SK-N-SH (cell line): ENCODE measurements around the gene SF3A2. TPM values are rescaled to one million over a fixed set of nuclear protein-coding genes. Genes with fewer than 3 reads are reported as not detected.

Experiments used
- CTCF ChIA-PET: fragments of 300-600, 350-600 bp; formaldehyde crosslinking; extraction: SDS; loops from one replicate; lab custom pipeline; 2021; lab: Yijun Ruan, JAX
- POLR2A ChIA-PET: fragments of 350-600 bp; sonication (Branson Sonifier 250); formaldehyde crosslinking; extraction: SDS; loops from one replicate; lab custom pipeline; 2020; ENCODE audit warnings: antibody characterized with exemption, inconsistent platforms; lab: Yijun Ruan, JAX
- DNase-seq: peaks from one replicate; pipeline ENCODE4 v3.0.0; 2012
- H2AFZ ChIP-seq: fragments of 200-600 bp; sonication (generic); 2 replicates; pipeline ENCODE4 v1.8.1; 2016; ENCODE audit warnings: antibody characterized with exemption, mild to moderate bottlenecking, low read depth
- H3F3A ChIP-seq: fragments of 200-600 bp; sonication (generic); replicated peaks from 2 replicates; pipeline ENCODE3; 2016; ENCODE audit warnings: antibody characterized with exemption, mild to moderate bottlenecking; ENCODE audit not compliant: insufficient read depth
- H3K27ac ChIP-seq, 2 experiments: fragments of 200-500 bp in 1 of 2; fragments of 200-600 bp in 1 of 2; sonication (Bioruptor generic) in 1 of 2; sonication (generic), shearing (Covaris generic) in 1 of 2; 2 replicates each; pipeline versions ENCODE4 v1.5.1 to v1.6.1; 2014 to 2016; ENCODE audit warnings: low read depth in 2 of 2, inconsistent platforms in 1 of 2, low read length in 1 of 2, mild to moderate bottlenecking in 1 of 2, mixed read lengths in 1 of 2
- H3K27me3 ChIP-seq: fragments of 200-600 bp; sonication (generic), shearing (Covaris generic); 2 replicates; pipeline ENCODE4 v1.6.1; 2016; ENCODE audit warnings: mixed run types; ENCODE audit not compliant: insufficient read depth
- H3K36me3 ChIP-seq, 2 experiments: fragments of 200-500 bp in 1 of 2; fragments of 200-600 bp in 1 of 2; sonication (Bioruptor generic) in 1 of 2; sonication (generic) in 1 of 2; replicated peaks in 1 of 2; 2 replicates each; pipeline versions ENCODE3 to v1.5.1; 2014 to 2016; ENCODE audit warnings: low read length in 1 of 2, mild to moderate bottlenecking in 1 of 2; ENCODE audit not compliant: insufficient read depth in 2 of 2, control insufficient read depth in 1 of 2
- H3K4me1 ChIP-seq, 2 experiments: fragments of 200-500 bp in 1 of 2; fragments of 200-600 bp in 1 of 2; sonication (Bioruptor generic) in 1 of 2; sonication (generic), shearing (Covaris generic) in 1 of 2; 2 replicates each; pipeline versions ENCODE4 v1.5.1 to v1.6.1; 2014 to 2016; ENCODE audit warnings: low read depth in 1 of 2, low read length in 1 of 2, mixed run types in 1 of 2; ENCODE audit not compliant: insufficient read depth in 2 of 2, control insufficient read depth in 1 of 2
- H3K4me2 ChIP-seq: fragments of 200-600 bp; sonication (generic), shearing (Covaris generic); 2 replicates; pipeline ENCODE4 v1.6.1; 2017; ENCODE audit warnings: mixed run types
- H3K4me3 ChIP-seq, 2 experiments: fragments of 200-500 bp in 1 of 2; fragments of 200-600 bp in 1 of 2; sonication (Bioruptor generic) in 1 of 2; sonication (generic), shearing (Covaris generic) in 1 of 2; 2 replicates each; pipeline versions ENCODE4 v1.5.1 to v1.8.1; 2014 to 2016; ENCODE audit warnings: low read depth in 2 of 2, inconsistent platforms in 1 of 2, low read length in 1 of 2, mild to moderate bottlenecking in 1 of 2, mixed read lengths in 1 of 2, moderate library complexity in 1 of 2
- H3K79me2 ChIP-seq: fragments of 200-600 bp; sonication (generic); 2 replicates; pipeline ENCODE4 v1.8.1; 2017; ENCODE audit warnings: mild to moderate bottlenecking; ENCODE audit not compliant: insufficient read depth
- H3K9ac ChIP-seq: fragments of 200-600 bp; sonication (generic); 2 replicates; pipeline ENCODE4 v1.6.1; 2017; ENCODE audit warnings: mixed run types
- H3K9me2 ChIP-seq: fragments of 200-600 bp; sonication (generic); 2 replicates; pipeline ENCODE4 v1.6.1; 2017; ENCODE audit warnings: mixed run types
- H3K9me3 ChIP-seq: fragments of 200-600 bp; sonication (generic); 2 replicates; pipeline ENCODE4 v1.6.1; 2017; ENCODE audit warnings: mixed run types, mild to moderate bottlenecking, moderate library complexity
- H4K20me1 ChIP-seq: fragments of 200-600 bp; sonication (generic); 2 replicates; pipeline ENCODE4 v1.6.1; 2017; ENCODE audit warnings: mild to moderate bottlenecking, mixed run types; ENCODE audit not compliant: insufficient read depth
- CHD2 ChIP-seq: fragments of 150-350 bp; IDR thresholded peaks from 2 replicates; pipeline ENCODE4 v1.6.1; 2018; ENCODE audit warnings: low read length; ENCODE audit not compliant: partially characterized antibody
- ELF1 ChIP-seq: IDR thresholded peaks from 2 replicates; pipeline ENCODE4 v1.4.0; 2012
- EZH2phosphoT487 ChIP-seq: fragments of 200-600 bp; sonication (generic); IDR thresholded peaks from 2 replicates; pipeline ENCODE4 v1.6.1; 2017; ENCODE audit warnings: low read depth, mixed run types, mild to moderate bottlenecking, antibody characterized with exemption, moderate library complexity, borderline replicate concordance
- GATA2 ChIP-seq: sonication (generic); formaldehyde crosslinking; IDR thresholded peaks from 2 replicates; pipeline ENCODE4 v1.5.0; 2020; ENCODE audit warnings: mild to moderate bottlenecking, missing genetic modification reagents
- MEF2A ChIP-seq: IDR thresholded peaks from 2 replicates; pipeline ENCODE4 v1.4.0; 2012; ENCODE audit warnings: low read depth, borderline replicate concordance
- MXI1 ChIP-seq: IDR thresholded peaks from 2 replicates; pipeline ENCODE4 v1.6.1; 2012; ENCODE audit warnings: mild to moderate bottlenecking, low read depth, low read length, improper control_type of control experiment
- NFIC ChIP-seq: IDR thresholded peaks from 2 replicates; pipeline ENCODE4 v1.4.0; 2012; ENCODE audit warnings: borderline replicate concordance
- NRF1 ChIP-seq: IDR thresholded peaks from 2 replicates; pipeline ENCODE4 v1.6.1; 2012; ENCODE audit warnings: low read depth, mild to moderate bottlenecking, low read length
- POLR2AphosphoS5 ChIP-seq: IDR thresholded peaks from 2 replicates; pipeline ENCODE4 v1.6.1; 2012; ENCODE audit warnings: low read depth, low read length
- RCOR1 ChIP-seq: fragments of 150-350 bp; IDR thresholded peaks from 2 replicates; pipeline ENCODE4 v1.6.1; 2017; ENCODE audit warnings: antibody characterized with exemption, low read length
- RFX5 ChIP-seq: IDR thresholded peaks from 2 replicates; pipeline ENCODE4 v1.6.1; 2012; ENCODE audit warnings: mild to moderate bottlenecking, improper control_type of control experiment, low read length
- SIN3A ChIP-seq: IDR thresholded peaks from 2 replicates; pipeline ENCODE4 v1.6.1; 2012; ENCODE audit warnings: low read depth, mild to moderate bottlenecking, low read length, moderate library complexity, borderline replicate concordance
- YY1 ChIP-seq: IDR thresholded peaks from 2 replicates; pipeline ENCODE4 v1.4.0; 2012; ENCODE audit warnings: low read depth, mild to moderate bottlenecking
- WGBS: methylation state at CpG from one replicate; pipeline ENCODE4 v1.1.6; 2017; ENCODE audit warnings: low lambda C conversion rate; 5-methylcytosine and 5-hydroxymethylcytosine counted together
- polyA plus RNA-seq, 3 experiments: library from polyadenylated mRNA; depleted of rRNA; stranded (reverse); fragments of >200 nt; gene quantifications; 2 replicates each; pipeline ENCODE4 v1.2.3, GENCODE V29; 2012
- TF ChIP-seq, protein P1 (sequence below): IDR thresholded peaks from 2 replicates; pipeline ENCODE4 v1.4.0; 2012; ENCODE audit warnings: low read depth, borderline replicate concordance
- TF ChIP-seq, protein P2 (sequence below): fragments of 150-350 bp; IDR thresholded peaks from 2 replicates; pipeline ENCODE4 v1.6.1; 2016; ENCODE audit warnings: mild to moderate bottlenecking, low read depth, low read length
- TF ChIP-seq, protein P3 (sequence below): IDR thresholded peaks from 2 replicates; pipeline ENCODE4 v1.4.0; 2012; ENCODE audit warnings: low read depth, borderline replicate concordance
- TF ChIP-seq, protein P4 (sequence below): IDR thresholded peaks from 2 replicates; pipeline ENCODE4 v1.4.0; 2012; ENCODE audit warnings: low read depth
- TF ChIP-seq, protein P5 (sequence below): IDR thresholded peaks from 2 replicates; pipeline ENCODE4 v1.6.1; 2012; ENCODE audit warnings: mild to moderate bottlenecking, low read depth, low read length, moderate library complexity

The SF3A2 gene
- polyA plus RNA-seq, 1 of the 3 experiments (the other 2 are of a cell fraction) = 55.8 TPM

DNA sequence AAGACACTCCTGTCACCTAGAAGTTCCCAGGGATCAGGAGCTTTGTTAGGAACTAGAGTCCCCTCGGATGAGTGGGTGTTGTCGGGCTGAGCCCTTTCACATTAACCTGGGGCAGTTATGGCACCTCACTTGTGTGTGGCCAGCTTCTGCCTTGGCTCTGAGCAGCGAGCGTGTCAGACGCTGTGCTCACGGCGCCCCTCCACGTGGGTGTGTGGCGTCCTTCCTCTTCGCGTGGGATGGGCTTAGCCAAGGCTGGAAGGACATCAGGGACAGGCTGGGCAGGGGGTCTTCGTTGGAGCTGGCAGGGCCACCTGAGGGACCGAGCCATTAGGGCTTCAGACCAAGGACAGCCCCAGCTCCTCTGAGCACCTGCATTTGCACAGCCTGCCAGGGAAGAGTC, 49.5 kb upstream of the SF3A2 start:
- H3K9ac ChIP-seq = no peak overlapping the region
- H3F3A ChIP-seq = peaks cover 3% of the 10 kb centered on the region
- no peaks in the 10 kb centered on the region for H3K9me2 ChIP-seq
- TF ChIP-seq GATA2 (no peak), POLR2AphosphoS5 (no peak), RFX5 (no peak), MXI1 (no peak), EZH2phosphoT487 (no peak), RCOR1 (no peak), NRF1 (no peak), MEF2A (no peak), YY1 (no peak), ELF1 (no peak), SIN3A (no peak), CHD2 (no peak), NFIC (no peak)
- TF ChIP-seq, protein P1, sequence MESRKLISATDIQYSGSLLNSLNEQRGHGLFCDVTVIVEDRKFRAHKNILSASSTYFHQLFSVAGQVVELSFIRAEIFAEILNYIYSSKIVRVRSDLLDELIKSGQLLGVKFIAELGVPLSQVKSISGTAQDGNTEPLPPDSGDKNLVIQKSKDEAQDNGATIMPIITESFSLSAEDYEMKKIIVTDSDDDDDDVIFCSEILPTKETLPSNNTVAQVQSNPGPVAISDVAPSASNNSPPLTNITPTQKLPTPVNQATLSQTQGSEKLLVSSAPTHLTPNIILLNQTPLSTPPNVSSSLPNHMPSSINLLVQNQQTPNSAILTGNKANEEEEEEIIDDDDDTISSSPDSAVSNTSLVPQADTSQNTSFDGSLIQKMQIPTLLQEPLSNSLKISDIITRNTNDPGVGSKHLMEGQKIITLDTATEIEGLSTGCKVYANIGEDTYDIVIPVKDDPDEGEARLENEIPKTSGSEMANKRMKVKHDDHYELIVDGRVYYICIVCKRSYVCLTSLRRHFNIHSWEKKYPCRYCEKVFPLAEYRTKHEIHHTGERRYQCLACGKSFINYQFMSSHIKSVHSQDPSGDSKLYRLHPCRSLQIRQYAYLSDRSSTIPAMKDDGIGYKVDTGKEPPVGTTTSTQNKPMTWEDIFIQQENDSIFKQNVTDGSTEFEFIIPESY = no peak
- TF ChIP-seq, protein P2, sequence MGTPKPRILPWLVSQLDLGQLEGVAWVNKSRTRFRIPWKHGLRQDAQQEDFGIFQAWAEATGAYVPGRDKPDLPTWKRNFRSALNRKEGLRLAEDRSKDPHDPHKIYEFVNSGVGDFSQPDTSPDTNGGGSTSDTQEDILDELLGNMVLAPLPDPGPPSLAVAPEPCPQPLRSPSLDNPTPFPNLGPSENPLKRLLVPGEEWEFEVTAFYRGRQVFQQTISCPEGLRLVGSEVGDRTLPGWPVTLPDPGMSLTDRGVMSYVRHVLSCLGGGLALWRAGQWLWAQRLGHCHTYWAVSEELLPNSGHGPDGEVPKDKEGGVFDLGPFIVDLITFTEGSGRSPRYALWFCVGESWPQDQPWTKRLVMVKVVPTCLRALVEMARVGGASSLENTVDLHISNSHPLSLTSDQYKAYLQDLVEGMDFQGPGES = no peak
- TF ChIP-seq, protein P3, sequence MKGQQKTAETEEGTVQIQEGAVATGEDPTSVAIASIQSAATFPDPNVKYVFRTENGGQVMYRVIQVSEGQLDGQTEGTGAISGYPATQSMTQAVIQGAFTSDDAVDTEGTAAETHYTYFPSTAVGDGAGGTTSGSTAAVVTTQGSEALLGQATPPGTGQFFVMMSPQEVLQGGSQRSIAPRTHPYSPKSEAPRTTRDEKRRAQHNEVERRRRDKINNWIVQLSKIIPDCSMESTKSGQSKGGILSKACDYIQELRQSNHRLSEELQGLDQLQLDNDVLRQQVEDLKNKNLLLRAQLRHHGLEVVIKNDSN = no peak
- TF ChIP-seq, protein P4, sequence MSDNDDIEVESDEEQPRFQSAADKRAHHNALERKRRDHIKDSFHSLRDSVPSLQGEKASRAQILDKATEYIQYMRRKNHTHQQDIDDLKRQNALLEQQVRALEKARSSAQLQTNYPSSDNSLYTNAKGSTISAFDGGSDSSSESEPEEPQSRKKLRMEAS = no peak
- TF ChIP-seq, protein P5, sequence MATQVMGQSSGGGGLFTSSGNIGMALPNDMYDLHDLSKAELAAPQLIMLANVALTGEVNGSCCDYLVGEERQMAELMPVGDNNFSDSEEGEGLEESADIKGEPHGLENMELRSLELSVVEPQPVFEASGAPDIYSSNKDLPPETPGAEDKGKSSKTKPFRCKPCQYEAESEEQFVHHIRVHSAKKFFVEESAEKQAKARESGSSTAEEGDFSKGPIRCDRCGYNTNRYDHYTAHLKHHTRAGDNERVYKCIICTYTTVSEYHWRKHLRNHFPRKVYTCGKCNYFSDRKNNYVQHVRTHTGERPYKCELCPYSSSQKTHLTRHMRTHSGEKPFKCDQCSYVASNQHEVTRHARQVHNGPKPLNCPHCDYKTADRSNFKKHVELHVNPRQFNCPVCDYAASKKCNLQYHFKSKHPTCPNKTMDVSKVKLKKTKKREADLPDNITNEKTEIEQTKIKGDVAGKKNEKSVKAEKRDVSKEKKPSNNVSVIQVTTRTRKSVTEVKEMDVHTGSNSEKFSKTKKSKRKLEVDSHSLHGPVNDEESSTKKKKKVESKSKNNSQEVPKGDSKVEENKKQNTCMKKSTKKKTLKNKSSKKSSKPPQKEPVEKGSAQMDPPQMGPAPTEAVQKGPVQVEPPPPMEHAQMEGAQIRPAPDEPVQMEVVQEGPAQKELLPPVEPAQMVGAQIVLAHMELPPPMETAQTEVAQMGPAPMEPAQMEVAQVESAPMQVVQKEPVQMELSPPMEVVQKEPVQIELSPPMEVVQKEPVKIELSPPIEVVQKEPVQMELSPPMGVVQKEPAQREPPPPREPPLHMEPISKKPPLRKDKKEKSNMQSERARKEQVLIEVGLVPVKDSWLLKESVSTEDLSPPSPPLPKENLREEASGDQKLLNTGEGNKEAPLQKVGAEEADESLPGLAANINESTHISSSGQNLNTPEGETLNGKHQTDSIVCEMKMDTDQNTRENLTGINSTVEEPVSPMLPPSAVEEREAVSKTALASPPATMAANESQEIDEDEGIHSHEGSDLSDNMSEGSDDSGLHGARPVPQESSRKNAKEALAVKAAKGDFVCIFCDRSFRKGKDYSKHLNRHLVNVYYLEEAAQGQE = no peak
- TF ChIP-seq, all 33 proteins: peak for 0
- POLR2A ChIA-PET = interaction anchor here (0.5 kb wide), 1 partner anchor 225 kb away, joined by 5 read pairs; no protein-coding TSS in a partner anchor
- H3K4me3 ChIP-seq = no peak overlapping the region
- H3K27me3 ChIP-seq = no peaks in the 10 kb centered on the region
- peaks cover 79% of the 10 kb centered on the region for H3K79me2 ChIP-seq
- H3K27ac ChIP-seq = no peak overlapping the region
- peaks cover 63% of the 10 kb centered on the region for H4K20me1 ChIP-seq
- no peak for DNase-seq
- no peaks in the 10 kb centered on the region for H3K9me3 ChIP-seq
- no peaks in the 10 kb centered on the region for H3K4me1 ChIP-seq
- H3K36me3 ChIP-seq = peaks cover 4 to 29% of the 10 kb centered on the region in 2 experiments
- CTCF ChIA-PET = interaction anchor here (1.0 to 1.1 kb wide), 2 partner anchors 49 to 128 kb away, joined by 3 to 4 read pairs; partner anchors contain the start of gene PLEKHJ1
- no peak overlapping the region for H2AFZ ChIP-seq
- 100% methylated on average over 3 of the region's 13 CpGs for WGBS
- no peak overlapping the region for H3K4me2 ChIP-seq
